Activated CD4-positive, alpha-beta T cell treated with anti-CD3 and anti-CD28 coated beads, Interleukin-2, amount 10 ng/mL, durations not matched to agents 7 days and 5 days (primary cell): ENCODE results near the gene GALNT17. TPM values are rescaled to one million over a fixed set of nuclear protein-coding genes. Genes with fewer than 3 reads are reported as not detected.

ENCODE experiments used
- CTCF ChIA-PET: fragments of 350-600 bp; sonication (Branson Sonifier 250); formaldehyde crosslinking; loops from one replicate; lab custom pipeline; 2021; ENCODE audit warnings: antibody characterized with exemption; lab: Charles Lee
- POLR2A ChIA-PET: fragments of 350-600 bp; sonication (Branson Sonifier 250); formaldehyde crosslinking; loops from one replicate; lab custom pipeline; 2021; ENCODE audit warnings: antibody characterized with exemption; lab: Charles Lee
- DNase-seq: peaks from one replicate; pipeline ENCODE4 v3.0.0-alpha.2; 2020
- H3K27ac Mint-ChIP-seq: one replicate; pipeline ENCODE4 v1.8.0; 2021; ENCODE audit warnings: mild to moderate bottlenecking, moderate library complexity, mixed read lengths
- H3K27me3 Mint-ChIP-seq: one replicate; pipeline ENCODE4 v1.8.0; 2021; ENCODE audit warnings: mixed read lengths
- H3K36me3 Mint-ChIP-seq: one replicate; pipeline ENCODE4 v1.8.0; 2021; ENCODE audit warnings: low read depth, mixed read lengths
- H3K4me1 Mint-ChIP-seq: one replicate; pipeline ENCODE4 v1.8.0; 2021; ENCODE audit warnings: mixed read lengths
- H3K4me3 Mint-ChIP-seq: one replicate; pipeline ENCODE4 v1.8.0; 2021; ENCODE audit warnings: mild to moderate bottlenecking, moderate library complexity, mixed read lengths
- H3K9me3 Mint-ChIP-seq: one replicate; pipeline ENCODE4 v1.8.0; 2021; ENCODE audit warnings: mixed read lengths
- total RNA-seq, 2 experiments: library from RNA; stranded (reverse); gene quantifications; one replicate each; pipeline ENCODE4 v1.2.3, GENCODE V29; 2021

Gene GALNT17
- total RNA-seq, 2 experiments from 2014 or later = not detected

GRCh38 chr7:71484380-71484779 lies 352.4 kb downstream of the GALNT17 start:
- Mint-ChIP-seq H3K4me3 (no peak overlapping the region), H3K27me3 (no peaks in the 10 kb centered on the region), H3K27ac (no peak overlapping the region), H3K9me3 (peaks cover 7% of the 10 kb centered on the region), H3K4me1 (no peaks in the 10 kb centered on the region), H3K36me3 (no peaks in the 10 kb centered on the region)
- ChIA-PET POLR2A (no interaction called here), CTCF (no interaction called here)
- no peak for DNase-seq

DNA sequence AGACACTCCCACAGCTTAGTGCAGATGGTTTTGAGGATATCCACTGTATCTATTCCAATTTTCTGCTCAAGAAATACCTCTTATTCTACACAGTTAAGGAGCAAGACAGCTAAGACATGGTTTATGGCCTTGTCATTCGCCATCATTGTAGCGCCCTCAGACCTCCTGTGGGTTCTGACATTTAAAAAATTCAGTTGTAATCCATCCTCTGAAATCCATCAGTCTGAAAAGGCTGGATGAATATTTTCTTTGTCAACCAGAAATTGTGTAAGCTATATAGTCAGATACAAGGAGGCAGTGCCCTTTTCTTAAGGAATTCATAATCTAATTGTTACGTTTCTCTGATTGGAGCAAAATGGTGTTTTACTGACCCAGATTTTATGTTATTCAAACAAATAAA lies 353.6 kb downstream of the GALNT17 start:
- Mint-ChIP-seq H3K9me3 (peaks cover 9% of the 10 kb centered on the region), H3K27ac (no peak overlapping the region), H3K4me1 (no peaks in the 10 kb centered on the region), H3K27me3 (no peaks in the 10 kb centered on the region), H3K36me3 (no peaks in the 10 kb centered on the region), H3K4me3 (no peak overlapping the region)
- ChIA-PET CTCF (no interaction called here), POLR2A (no interaction called here)
- DNase-seq = no peak

- Mint-ChIP-seq H3K4me3 (no peak overlapping the region), H3K4me1 (no peaks in the 10 kb centered on the region), H3K9me3 (peaks cover 9% of the 10 kb centered on the region), H3K27ac (no peak overlapping the region), H3K36me3 (no peaks in the 10 kb centered on the region), H3K27me3 (no peaks in the 10 kb centered on the region)
- ChIA-PET POLR2A (no interaction called here), CTCF (no interaction called here)
- no peak for DNase-seq
Measured at GRCh38 chr7:71486414-71486813, 354.5 kb downstream of the GALNT17 start.

GRCh38 chr7:71486856-71487628 lies 355.1 kb downstream of the GALNT17 start:
- POLR2A ChIA-PET = no interaction called here
- H3K27ac Mint-ChIP-seq = no peak overlapping the region
- H3K36me3 Mint-ChIP-seq = no peaks in the 10 kb centered on the region
- H3K4me3 Mint-ChIP-seq = no peak overlapping the region
- no peaks in the 10 kb centered on the region for H3K4me1 Mint-ChIP-seq
- CTCF ChIA-PET = no interaction called here
- no peak for DNase-seq
- no peaks in the 10 kb centered on the region for H3K27me3 Mint-ChIP-seq
- peaks cover 9% of the 10 kb centered on the region for H3K9me3 Mint-ChIP-seq

- no peaks in the 10 kb centered on the region for H3K4me1 Mint-ChIP-seq
- no peaks in the 10 kb centered on the region for H3K27me3 Mint-ChIP-seq
- no peak overlapping the region for H3K27ac Mint-ChIP-seq
- no peaks in the 10 kb centered on the region for H3K36me3 Mint-ChIP-seq
- H3K4me3 Mint-ChIP-seq = no peak overlapping the region
- no peak for DNase-seq
- POLR2A ChIA-PET = no interaction called here
- H3K9me3 Mint-ChIP-seq = peaks cover 11% of the 10 kb centered on the region
- CTCF ChIA-PET = no interaction called here
Measured at GRCh38 chr7:71488308-71488707, 356.4 kb downstream of the GALNT17 start.

- DNase-seq = no peak
- ChIA-PET POLR2A (no interaction called here), CTCF (no interaction called here)
- Mint-ChIP-seq H3K36me3 (no peaks in the 10 kb centered on the region), H3K4me3 (no peak overlapping the region), H3K4me1 (no peaks in the 10 kb centered on the region), H3K9me3 (peaks cover 8% of the 10 kb centered on the region), H3K27ac (no peak overlapping the region), H3K27me3 (no peaks in the 10 kb centered on the region)
Measured at GRCh38 chr7:71491336-71491735, 359.4 kb downstream of the GALNT17 start.

GRCh38 chr7:71495828-71496227 lies 363.9 kb downstream of the GALNT17 start:
- DNase-seq = no peak
- POLR2A ChIA-PET = no interaction called here
- no peaks in the 10 kb centered on the region for H3K27me3 Mint-ChIP-seq
- CTCF ChIA-PET = interaction anchor here (0.5 kb wide), 1 partner anchor 16 kb away, joined by 3 read pairs; no protein-coding TSS in a partner anchor
- H3K27ac Mint-ChIP-seq = no peak overlapping the region
- no peaks in the 10 kb centered on the region for H3K4me1 Mint-ChIP-seq
- H3K9me3 Mint-ChIP-seq = peaks cover 2% of the 10 kb centered on the region
- H3K36me3 Mint-ChIP-seq = no peaks in the 10 kb centered on the region
- no peak overlapping the region for H3K4me3 Mint-ChIP-seq

DNA sequence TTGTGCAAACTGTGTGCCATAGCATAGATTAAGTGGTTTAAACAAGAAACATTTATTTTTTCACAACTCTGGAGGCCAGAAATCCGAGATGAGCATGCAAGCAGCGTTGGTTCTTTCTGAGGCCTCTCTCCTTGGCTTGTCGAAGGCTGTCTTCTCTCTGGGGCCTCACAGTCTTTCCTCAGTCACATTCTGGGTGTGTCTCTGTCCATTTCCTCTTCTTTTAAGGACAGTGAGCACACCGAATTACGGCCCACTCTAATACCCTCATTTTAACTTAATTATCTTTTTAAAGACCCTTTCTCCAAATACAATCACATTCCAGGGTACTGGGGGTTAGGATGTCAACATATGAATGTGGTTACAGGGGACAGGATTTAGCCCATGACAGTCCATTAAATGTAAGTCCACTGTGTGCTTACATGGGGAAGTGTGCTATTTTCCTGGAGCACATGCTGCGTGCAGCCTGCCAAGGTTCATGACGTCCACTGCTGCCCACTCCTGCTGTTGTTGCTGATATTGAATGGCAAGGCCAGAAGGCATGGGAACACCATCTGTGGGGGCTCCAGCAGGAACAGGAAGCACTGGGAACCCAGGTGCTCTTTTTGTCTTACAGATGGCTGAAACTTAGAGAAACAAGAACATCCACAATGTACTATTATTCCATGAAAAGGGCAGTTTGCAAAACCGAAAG lies 365.5 kb downstream of the GALNT17 start:
- Mint-ChIP-seq H3K4me1 (no peaks in the 10 kb centered on the region), H3K36me3 (no peaks in the 10 kb centered on the region), H3K27me3 (no peaks in the 10 kb centered on the region), H3K27ac (no peak overlapping the region), H3K9me3 (peaks cover 7% of the 10 kb centered on the region), H3K4me3 (no peak overlapping the region)
- DNase-seq = no peak
- CTCF ChIA-PET = interaction anchor here (0.6 kb wide), 1 partner anchor 124 kb away, joined by 4 read pairs; no protein-coding TSS in a partner anchor
- POLR2A ChIA-PET = no interaction called here

DNA sequence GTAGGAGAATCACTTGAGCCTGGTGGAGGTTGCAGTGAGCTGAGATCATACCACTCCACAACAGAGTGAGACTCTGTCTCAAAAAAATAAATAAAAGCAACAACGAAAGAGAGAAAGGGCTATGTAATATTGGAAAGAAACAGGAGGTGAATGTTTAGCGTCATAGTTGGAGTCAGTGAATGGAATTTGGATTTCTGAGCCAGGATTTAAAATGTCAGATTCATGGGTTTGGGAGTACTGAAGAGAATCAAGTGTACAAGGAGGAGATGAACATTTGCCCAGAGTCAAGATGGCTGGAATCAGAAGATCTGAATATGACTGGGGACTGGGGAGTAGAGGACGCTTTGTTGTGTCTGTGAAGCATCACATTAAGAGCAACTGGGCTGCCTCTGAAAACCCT lies 366.4 kb downstream of the GALNT17 start:
- ChIA-PET CTCF (no interaction called here), POLR2A (no interaction called here)
- DNase-seq = no peak
- no peaks in the 10 kb centered on the region for H3K4me1 Mint-ChIP-seq
- no peak overlapping the region for H3K27ac Mint-ChIP-seq
- H3K27me3 Mint-ChIP-seq = no peaks in the 10 kb centered on the region
- no peaks in the 10 kb centered on the region for H3K36me3 Mint-ChIP-seq
- peaks cover 10% of the 10 kb centered on the region for H3K9me3 Mint-ChIP-seq
- H3K4me3 Mint-ChIP-seq = no peak overlapping the region

DNA sequence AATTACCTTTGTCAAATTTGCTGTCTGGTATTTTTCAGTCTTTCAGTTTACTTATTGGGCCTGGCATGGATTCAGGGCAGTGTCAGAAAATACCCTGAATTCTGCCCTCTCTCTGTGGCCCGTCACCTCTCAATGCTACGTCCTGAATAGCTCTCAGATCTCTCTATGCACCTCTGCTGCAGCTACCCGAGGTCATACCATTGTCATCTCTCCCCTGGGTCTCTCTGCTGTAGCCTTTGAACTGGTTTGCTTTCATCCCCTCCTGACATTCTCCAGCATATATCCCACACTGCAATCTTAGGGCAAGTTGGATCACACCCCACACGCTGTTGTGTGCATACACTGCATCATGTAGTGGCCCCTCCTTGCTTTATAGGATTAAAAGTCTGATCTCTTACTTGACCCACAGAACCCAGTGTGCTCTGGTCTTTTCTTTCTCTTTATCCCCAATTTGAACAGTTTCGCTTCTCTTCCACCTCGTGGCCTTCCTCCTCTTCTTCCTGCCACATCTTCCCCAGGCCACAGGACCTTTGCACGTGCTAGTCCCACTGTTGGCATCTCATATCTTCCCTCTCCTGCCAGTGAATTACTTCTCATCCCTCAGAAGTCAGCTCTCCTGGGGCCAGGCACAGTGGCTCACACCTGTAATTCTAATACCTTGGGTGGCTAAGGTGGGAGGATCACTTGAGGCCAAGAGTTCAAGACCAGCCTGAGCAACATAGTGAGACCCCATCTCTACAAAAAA lies 372.9 kb downstream of the GALNT17 start:
- Mint-ChIP-seq H3K27me3 (no peaks in the 10 kb centered on the region), H3K9me3 (peaks cover 16% of the 10 kb centered on the region), H3K4me1 (no peaks in the 10 kb centered on the region), H3K4me3 (no peak overlapping the region), H3K27ac (no peak overlapping the region), H3K36me3 (no peaks in the 10 kb centered on the region)
- no peak for DNase-seq
- POLR2A ChIA-PET = no interaction called here
- CTCF ChIA-PET = no interaction called here

- Mint-ChIP-seq H3K4me1 (no peaks in the 10 kb centered on the region), H3K27ac (no peak overlapping the region), H3K27me3 (no peaks in the 10 kb centered on the region), H3K36me3 (no peaks in the 10 kb centered on the region), H3K9me3 (peaks cover 14% of the 10 kb centered on the region), H3K4me3 (no peak overlapping the region)
- POLR2A ChIA-PET = no interaction called here
- CTCF ChIA-PET = no interaction called here
- no peak for DNase-seq
Measured at GRCh38 chr7:71506822-71507221, 374.9 kb downstream of the GALNT17 start.

DNA sequence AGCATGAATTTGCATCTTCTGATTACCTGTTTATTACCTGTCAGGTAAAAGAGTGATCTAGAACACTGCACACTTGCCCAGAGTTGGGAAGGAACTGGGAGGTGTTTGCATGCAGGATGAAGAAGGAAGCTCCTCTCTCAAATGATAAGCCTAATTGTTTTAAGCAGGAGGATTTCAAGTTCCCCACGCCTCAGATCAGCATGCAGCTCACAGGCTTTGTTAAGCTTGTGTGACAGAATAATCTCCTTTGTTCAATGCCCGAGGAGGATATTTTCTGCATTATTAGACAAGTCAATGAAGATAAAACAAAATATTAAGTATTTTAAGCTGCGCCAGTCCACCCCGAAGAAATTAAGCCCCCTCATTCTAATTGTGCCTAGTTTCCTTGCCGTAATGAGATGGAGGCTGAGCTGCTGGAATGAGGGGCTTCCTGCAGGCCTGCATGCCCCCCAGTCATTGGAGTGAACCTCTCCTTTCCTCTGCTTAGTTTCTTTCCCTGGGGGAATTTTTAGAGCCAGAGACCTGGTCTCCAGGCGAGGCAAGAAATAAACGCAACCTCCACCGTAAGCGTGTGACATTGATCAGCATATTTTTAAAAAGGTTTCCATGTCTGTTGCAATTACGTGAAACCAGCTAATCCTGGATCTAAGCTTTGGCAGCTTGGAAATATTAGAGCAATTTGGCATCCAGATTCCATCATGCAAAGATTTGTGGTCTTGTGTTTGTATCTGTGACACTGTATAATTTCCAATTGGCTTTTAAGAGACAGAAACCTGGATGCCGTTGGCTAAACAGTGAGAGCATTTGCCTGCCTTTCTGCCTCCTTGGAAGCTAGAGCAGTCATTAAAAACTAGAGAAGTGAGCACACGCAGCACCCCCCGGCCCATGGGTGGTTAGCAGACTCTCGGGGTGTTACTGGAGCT lies 376.0 kb downstream of the GALNT17 start:
- Mint-ChIP-seq H3K36me3 (no peaks in the 10 kb centered on the region), H3K4me1 (no peaks in the 10 kb centered on the region), H3K9me3 (peaks cover 8% of the 10 kb centered on the region), H3K27me3 (no peaks in the 10 kb centered on the region), H3K4me3 (no peak overlapping the region), H3K27ac (no peak overlapping the region)
- ChIA-PET CTCF (no interaction called here), POLR2A (no interaction called here)
- DNase-seq = no peak
